ENCODE results near the gene SNX2. TPM values are rescaled to one million over a fixed set of nuclear protein-coding genes. Genes with fewer than 3 reads are reported as not detected.

SNX2 gene
- total RNA-seq, 1 donor from 2014 or later: 120 TPM

DNA sequence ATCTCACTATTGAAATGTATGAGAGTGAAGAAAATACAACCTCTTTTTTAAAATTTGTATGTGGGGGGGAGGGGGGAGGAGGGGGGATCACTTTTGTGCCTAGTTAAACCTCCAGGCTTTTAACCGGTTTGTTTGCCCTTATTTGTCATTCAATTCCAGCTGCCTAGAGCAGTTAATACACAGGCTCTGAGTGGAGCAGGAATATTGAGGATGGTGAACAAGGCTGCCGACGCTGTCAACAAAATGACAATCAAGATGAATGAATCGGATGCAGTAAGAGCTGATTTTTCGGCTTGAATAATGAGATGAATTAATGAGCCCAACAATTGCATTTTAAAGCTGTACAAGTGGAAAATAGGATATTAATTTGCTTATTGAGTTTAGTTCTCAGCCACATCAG lies 41.9 kb downstream of the SNX2 start:
- Histone ChIP-seq H3K4me1 (no peaks in the 10 kb centered on the region), H3K36me3 (peaks cover 48% of the 10 kb centered on the region), H3K27me3 (ENCODE audit: low read depth) (no peaks in the 10 kb centered on the region), H3K9me3 (no peaks in the 10 kb centered on the region), H3K27ac (no peak overlapping the region), H3K4me3 (no peak overlapping the region)
- intact Hi-C loops (cut with DNase I): no loop called here
- TF ChIP-seq, protein P1, sequence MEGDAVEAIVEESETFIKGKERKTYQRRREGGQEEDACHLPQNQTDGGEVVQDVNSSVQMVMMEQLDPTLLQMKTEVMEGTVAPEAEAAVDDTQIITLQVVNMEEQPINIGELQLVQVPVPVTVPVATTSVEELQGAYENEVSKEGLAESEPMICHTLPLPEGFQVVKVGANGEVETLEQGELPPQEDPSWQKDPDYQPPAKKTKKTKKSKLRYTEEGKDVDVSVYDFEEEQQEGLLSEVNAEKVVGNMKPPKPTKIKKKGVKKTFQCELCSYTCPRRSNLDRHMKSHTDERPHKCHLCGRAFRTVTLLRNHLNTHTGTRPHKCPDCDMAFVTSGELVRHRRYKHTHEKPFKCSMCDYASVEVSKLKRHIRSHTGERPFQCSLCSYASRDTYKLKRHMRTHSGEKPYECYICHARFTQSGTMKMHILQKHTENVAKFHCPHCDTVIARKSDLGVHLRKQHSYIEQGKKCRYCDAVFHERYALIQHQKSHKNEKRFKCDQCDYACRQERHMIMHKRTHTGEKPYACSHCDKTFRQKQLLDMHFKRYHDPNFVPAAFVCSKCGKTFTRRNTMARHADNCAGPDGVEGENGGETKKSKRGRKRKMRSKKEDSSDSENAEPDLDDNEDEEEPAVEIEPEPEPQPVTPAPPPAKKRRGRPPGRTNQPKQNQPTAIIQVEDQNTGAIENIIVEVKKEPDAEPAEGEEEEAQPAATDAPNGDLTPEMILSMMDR (IDR thresholded peaks at IDR 0.05): no peak
- DNase-seq (no peak), ATAC-seq (no peak)

DNA sequence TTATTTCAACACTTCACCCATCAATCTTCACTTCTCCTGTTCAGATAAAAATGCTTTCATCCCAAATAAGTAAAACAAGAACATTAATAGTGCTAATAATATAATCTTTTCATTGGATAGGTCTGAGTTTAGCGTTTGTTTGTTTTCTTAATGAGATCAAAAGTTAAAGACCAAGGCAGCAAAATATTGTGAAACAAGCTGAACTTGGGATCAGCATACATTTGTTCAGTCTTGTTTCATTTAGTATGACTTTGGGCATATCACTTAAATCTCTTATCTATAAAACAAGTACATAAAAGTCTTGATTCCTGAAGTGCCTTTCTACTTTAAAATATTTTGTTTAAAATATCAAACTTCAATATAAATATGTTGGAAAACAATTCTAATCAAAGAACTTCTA lies 57.1 kb downstream of the SNX2 start:
- peaks cover 41% of the 10 kb centered on the region for H3K36me3 ChIP-seq
- H3K27me3 ChIP-seq (ENCODE audit: low read depth): no peaks in the 10 kb centered on the region
- ATAC-seq: no peak
- no peaks in the 10 kb centered on the region for H3K9me3 ChIP-seq
- no peak for DNase-seq
- H3K4me1 ChIP-seq: no peaks in the 10 kb centered on the region
- H3K4me3 ChIP-seq: no peak overlapping the region
- no peak overlapping the region for H3K27ac ChIP-seq
- intact Hi-C loops (cut with DNase I): no loop called here
- TF ChIP-seq, protein P1 (IDR thresholded peaks at IDR 0.05): no peak

DNA sequence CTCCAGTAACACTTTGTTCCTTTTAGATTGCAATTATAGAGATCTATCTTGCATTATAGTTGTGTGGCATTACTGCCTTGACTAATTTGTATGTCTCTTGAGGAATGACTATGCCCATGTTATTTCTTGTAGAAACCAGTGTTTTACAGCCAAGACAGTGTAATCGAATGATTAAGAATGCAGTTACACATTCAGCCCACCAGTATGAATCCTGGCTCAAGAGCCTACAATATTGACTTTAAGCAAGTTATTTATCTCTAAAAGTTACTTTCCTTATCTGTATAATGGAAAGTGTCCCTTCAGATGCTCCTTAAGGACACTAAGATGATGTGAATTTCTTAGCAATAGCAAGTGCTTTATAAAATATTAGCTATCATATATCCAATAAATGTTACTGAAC lies 60.8 kb downstream of the SNX2 start:
- DNase-seq: no peak
- no peak overlapping the region for H3K4me3 ChIP-seq
- no peaks in the 10 kb centered on the region for H3K9me3 ChIP-seq
- no peak overlapping the region for H3K27ac ChIP-seq
- H3K27me3 ChIP-seq (ENCODE audit: low read depth): no peaks in the 10 kb centered on the region
- no peaks in the 10 kb centered on the region for H3K4me1 ChIP-seq
- intact Hi-C loops (cut with DNase I): no loop called here
- H3K36me3 ChIP-seq: peaks cover 5% of the 10 kb centered on the region
- TF ChIP-seq, protein P1 (IDR thresholded peaks at IDR 0.05): no peak
- ATAC-seq: no peak

DNA sequence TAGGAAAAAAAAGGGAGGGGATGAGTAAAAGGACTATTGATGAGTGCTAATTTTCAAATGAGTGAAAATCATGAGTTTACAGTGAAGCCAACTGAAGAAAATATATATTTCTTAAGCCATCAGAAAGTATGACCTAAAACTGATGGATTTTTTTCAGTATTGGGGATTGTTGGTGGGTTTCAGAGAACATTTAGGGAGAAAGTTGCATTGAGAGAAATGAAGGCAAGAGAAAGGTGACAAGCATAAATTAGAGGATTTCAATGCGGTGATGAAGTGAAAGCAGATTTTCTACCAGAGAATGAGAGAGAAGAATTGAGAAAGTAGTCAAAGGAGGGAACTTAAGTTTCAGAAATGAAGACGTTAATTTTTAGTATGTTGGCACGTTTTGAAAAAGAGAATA lies 62.1 kb downstream of the SNX2 start:
- Histone ChIP-seq H3K27me3 (ENCODE audit: low read depth) (no peaks in the 10 kb centered on the region), H3K4me1 (no peaks in the 10 kb centered on the region), H3K4me3 (no peak overlapping the region), H3K27ac (no peak overlapping the region), H3K9me3 (no peaks in the 10 kb centered on the region), H3K36me3 (no peaks in the 10 kb centered on the region)
- no peak for ATAC-seq
- TF ChIP-seq, protein P1 (IDR thresholded peaks at IDR 0.05): no peak
- no peak for DNase-seq
- intact Hi-C loops (cut with DNase I): no loop called here

DNA sequence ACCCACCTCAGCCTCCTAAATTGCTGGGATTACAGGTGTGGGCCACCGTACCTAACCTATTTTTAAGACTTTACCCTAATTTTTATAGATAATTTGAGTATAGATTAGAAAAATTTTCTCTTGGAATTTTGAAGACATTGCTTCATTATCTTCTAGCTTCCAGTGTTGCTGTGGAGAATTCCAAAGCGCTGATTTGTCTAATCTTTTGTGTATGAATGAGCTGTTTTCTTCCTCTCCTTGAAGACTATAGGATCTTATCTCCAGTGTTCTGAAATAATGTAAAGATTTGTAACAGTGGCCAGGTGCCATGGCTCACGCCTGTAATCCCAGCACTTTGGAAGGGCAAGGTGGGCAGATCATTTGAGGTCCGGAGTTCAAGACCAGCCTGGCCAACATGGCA lies 64.9 kb downstream of the SNX2 start:
- Histone ChIP-seq H3K27ac (no peak overlapping the region), H3K36me3 (no peaks in the 10 kb centered on the region), H3K9me3 (no peaks in the 10 kb centered on the region), H3K4me3 (no peak overlapping the region), H3K27me3 (ENCODE audit: low read depth) (no peaks in the 10 kb centered on the region), H3K4me1 (peaks cover 12% of the 10 kb centered on the region)
- intact Hi-C loops (cut with DNase I): no loop called here
- DNase-seq (no peak), ATAC-seq (no peak)
- TF ChIP-seq, protein P1 (IDR thresholded peaks at IDR 0.05): no peak

DNA sequence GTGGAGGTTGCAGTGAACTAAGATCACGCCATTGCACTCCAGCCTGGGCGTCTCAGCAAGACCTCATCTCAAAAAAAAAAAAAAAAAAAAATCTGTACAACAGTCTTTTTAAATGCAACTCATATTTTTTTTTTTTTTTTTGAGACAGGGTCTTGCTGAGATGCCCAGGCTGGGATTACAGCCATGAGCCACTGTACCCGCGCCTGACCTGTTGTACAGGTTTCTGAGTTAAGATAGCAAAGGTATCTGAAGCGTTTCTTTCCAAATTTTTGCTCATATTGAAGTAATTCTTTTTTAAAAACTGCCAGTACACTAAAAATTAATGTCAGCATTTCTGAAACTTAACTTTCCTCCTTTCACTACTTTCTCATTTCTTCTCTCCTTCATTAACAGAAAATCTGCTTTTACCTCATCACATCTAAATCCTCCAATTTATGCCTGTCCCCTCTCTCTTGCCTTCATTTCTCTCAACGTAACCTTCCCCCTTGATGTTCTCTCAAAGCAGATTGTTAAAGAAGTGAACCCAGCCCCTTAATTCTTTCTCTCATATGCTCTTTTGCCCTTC lies 67.2 kb downstream of the SNX2 start:
- TF ChIP-seq, protein P1 (IDR thresholded peaks at IDR 0.05): no peak
- H3K27me3 ChIP-seq (ENCODE audit: low read depth): no peaks in the 10 kb centered on the region
- intact Hi-C loops (cut with DNase I): no loop called here

More for the DNA sequence above, 67.2 kb downstream of the SNX2 start:
- Histone ChIP-seq H3K27ac (no peak overlapping the region), H3K9me3 (no peaks in the 10 kb centered on the region), H3K4me1 (peaks cover 24% of the 10 kb centered on the region), H3K4me3 (no peak overlapping the region), H3K36me3 (no peaks in the 10 kb centered on the region)
- no peak for ATAC-seq
- DNase-seq: no peak
